C4-2B (cell line): ENCODE results near the gene ACVR1B.
A peak's percentile ranks its signal among the peaks of the same experiment; 100 is the strongest.

Experiments used
- CTCF ChIP-seq: fragments of 450-650 bp; conservative IDR thresholded peaks from 2 replicates; pipeline ENCODE4 v1.5.1; 2017; ENCODE audit warnings: mild to moderate bottlenecking
- ZFX ChIP-seq: fragments of 450-650 bp; IDR thresholded peaks from 2 replicates; pipeline ENCODE4 v1.6.1; 2017

DNA sequence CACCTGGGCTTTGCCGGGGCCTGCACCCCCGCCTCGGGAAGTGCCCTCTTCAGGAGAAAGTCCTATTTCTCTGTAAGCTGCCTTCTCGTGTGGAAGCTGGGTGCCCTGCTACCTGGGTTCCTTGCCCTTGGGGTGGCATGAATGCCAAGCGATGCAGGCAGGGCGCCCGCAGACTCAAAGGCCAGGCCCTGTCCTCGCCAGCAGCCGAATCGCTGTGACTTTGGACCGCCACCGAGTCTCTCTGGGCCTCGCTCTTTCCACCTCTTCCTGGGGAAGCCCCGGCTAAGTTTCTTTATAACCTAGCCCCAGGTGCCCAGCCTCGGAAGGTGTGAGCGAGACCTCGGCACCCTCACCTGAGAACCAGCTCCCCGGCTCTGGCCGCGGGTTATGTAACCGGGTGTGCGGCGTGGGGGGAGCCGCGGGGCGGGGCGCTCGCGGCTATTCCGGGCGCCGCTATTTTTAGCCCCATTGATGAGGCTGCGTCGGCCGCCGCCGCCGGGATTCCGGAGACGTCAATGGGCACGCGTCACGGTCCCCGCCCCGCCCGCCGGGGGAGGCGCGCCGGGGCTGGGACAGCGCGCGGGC is 85.2 kb downstream of the ACVR1B start:
- TF ChIP-seq CTCF (no peak), ZFX (peak; percentile 15; the same call in 1 of the 2 replicates)
